Activated CD8-positive, alpha-beta T cell treated with anti-CD3 and anti-CD28 coated beads for 36 hours (primary cell): Measurements from ENCODE around the gene SPCS3. TPM values are rescaled to one million over a fixed set of nuclear protein-coding genes. Genes with fewer than 3 reads are reported as not detected.
"Not testable (repeated sequence)": the region's sequence is repeated elsewhere in the genome, so short reads cannot be mapped to it uniquely, and the experiment has no call there.

ENCODE experiments used
- ATAC-seq: fragments of 200-7000 bp; cut with Tn5 transposase; one replicate; pipeline ENCODE4 v1.10.0; 2021; ENCODE audit warnings: mild to moderate bottlenecking, moderate library complexity
- CTCF ChIA-PET: fragments of 350-600 bp; sonication (Branson Sonifier 250); formaldehyde crosslinking; loops from one replicate; lab custom pipeline; 2021; ENCODE audit warnings: antibody characterized with exemption; lab: Charles Lee
- POLR2A ChIA-PET: fragments of 350-600 bp; sonication (Branson Sonifier 250); formaldehyde crosslinking; loops from one replicate; lab custom pipeline; 2021; ENCODE audit warnings: antibody characterized with exemption; lab: Charles Lee
- DNase-seq: peaks from one replicate; pipeline ENCODE4 v3.0.0-alpha.2; 2020
- H3K27ac Mint-ChIP-seq: one replicate; pipeline ENCODE4 v1.8.0; 2021; ENCODE audit warnings: mild to moderate bottlenecking, mixed read lengths
- H3K27me3 Mint-ChIP-seq: one replicate; pipeline ENCODE4 v1.8.0; 2021; ENCODE audit warnings: mixed read lengths
- H3K36me3 Mint-ChIP-seq: one replicate; pipeline ENCODE4 v1.8.0; 2021; ENCODE audit warnings: low read depth, mixed read lengths
- H3K4me1 Mint-ChIP-seq: one replicate; pipeline ENCODE4 v1.8.0; 2021; ENCODE audit warnings: low read depth, mixed read lengths
- H3K4me3 Mint-ChIP-seq: one replicate; pipeline ENCODE4 v1.8.0; 2021; ENCODE audit warnings: mild to moderate bottlenecking, moderate library complexity, mixed read lengths
- H3K9me3 Mint-ChIP-seq: one replicate; pipeline ENCODE4 v1.8.0; 2021; ENCODE audit warnings: mixed read lengths
- intact Hi-C: fragments of 100-400 bp; cut with micrococcal nuclease; formaldehyde crosslinking; loops from one replicate; pipeline ENCODE4 v1.10.0; 2022
- total RNA-seq, 2 experiments: library from RNA; stranded (reverse); gene quantifications; one replicate each; pipeline ENCODE4 v1.2.3, GENCODE V29; 2021
- TF ChIP-seq, protein P1 (sequence below): fragments of 200-600 bp; IDR thresholded peaks from one replicate; pipeline ENCODE4 v1.8.0; 2022; ENCODE audit warnings: antibody characterized with exemption, mild to moderate bottlenecking

SPCS3 gene
- total RNA-seq, 2 experiments from 2014 or later, result 153 to 155 TPM

DNA sequence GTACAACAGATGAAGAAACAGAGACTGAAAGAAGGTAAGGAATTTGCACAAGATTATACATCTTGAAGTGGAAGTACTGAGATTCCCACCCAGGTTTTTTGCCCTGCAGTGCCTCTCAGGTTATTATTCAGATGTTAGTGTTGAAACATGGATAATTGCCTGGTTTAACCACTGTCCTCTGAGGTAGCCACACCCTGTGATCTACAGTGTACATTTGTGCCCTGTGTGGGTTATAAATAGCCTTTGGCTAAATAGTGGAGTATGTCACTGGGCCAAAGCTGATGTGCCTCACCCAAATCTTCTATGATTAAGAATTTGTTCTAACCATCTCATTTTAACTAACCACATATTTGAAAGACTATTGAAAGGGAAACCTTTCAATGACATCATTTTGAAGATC, 45.3 kb upstream of the SPCS3 start:
- Mint-ChIP-seq H3K4me1 (no peaks in the 10 kb centered on the region), H3K27me3 (peaks cover 24% of the 10 kb centered on the region), H3K36me3 (no peaks in the 10 kb centered on the region), H3K9me3 (no peaks in the 10 kb centered on the region), H3K4me3 (no peak overlapping the region), H3K27ac (no peak overlapping the region)
- intact Hi-C loops, result no loop called here
- CTCF ChIA-PET, result no interaction called here
- no peak for ATAC-seq
- POLR2A ChIA-PET, result no interaction called here
- TF ChIP-seq, protein P1, sequence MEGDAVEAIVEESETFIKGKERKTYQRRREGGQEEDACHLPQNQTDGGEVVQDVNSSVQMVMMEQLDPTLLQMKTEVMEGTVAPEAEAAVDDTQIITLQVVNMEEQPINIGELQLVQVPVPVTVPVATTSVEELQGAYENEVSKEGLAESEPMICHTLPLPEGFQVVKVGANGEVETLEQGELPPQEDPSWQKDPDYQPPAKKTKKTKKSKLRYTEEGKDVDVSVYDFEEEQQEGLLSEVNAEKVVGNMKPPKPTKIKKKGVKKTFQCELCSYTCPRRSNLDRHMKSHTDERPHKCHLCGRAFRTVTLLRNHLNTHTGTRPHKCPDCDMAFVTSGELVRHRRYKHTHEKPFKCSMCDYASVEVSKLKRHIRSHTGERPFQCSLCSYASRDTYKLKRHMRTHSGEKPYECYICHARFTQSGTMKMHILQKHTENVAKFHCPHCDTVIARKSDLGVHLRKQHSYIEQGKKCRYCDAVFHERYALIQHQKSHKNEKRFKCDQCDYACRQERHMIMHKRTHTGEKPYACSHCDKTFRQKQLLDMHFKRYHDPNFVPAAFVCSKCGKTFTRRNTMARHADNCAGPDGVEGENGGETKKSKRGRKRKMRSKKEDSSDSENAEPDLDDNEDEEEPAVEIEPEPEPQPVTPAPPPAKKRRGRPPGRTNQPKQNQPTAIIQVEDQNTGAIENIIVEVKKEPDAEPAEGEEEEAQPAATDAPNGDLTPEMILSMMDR, result no peak
- no peak for DNase-seq

DNA sequence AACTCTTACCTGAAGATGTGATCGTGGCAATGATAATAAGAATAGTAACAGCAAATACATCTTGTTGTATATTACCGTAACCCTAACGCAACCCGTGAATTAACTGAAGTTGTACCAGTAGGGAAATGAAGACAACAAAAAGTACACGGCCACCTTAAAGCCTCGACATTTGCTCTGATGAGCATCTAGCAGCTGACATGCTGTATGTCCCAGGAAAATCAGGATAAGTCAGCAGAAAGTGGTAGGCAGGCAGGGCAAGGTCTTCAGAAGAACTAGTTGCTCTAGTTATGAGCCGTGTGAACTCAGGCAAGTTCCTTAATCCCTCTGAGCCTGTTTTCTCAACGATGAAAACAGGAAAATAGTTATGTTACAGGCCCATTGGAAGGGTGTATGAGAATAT, 43.1 kb upstream of the SPCS3 start:
- no peaks in the 10 kb centered on the region for H3K4me1 Mint-ChIP-seq
- H3K36me3 Mint-ChIP-seq, result peaks cover 2% of the 10 kb centered on the region
- intact Hi-C loops, result no loop called here
- ChIA-PET CTCF (interaction anchor here (1.1 to 1.3 kb wide), 2 partner anchors 64 to 127 kb away, joined by 5 to 6 read pairs; no protein-coding TSS in a partner anchor), POLR2A (no interaction called here)
- no peak overlapping the region for H3K27ac Mint-ChIP-seq
- TF ChIP-seq, protein P1, result no peak
- no peak for ATAC-seq
- H3K27me3 Mint-ChIP-seq, result peaks cover 25% of the 10 kb centered on the region
- no peaks in the 10 kb centered on the region for H3K9me3 Mint-ChIP-seq
- DNase-seq, result no peak
- H3K4me3 Mint-ChIP-seq, result no peak overlapping the region

DNA sequence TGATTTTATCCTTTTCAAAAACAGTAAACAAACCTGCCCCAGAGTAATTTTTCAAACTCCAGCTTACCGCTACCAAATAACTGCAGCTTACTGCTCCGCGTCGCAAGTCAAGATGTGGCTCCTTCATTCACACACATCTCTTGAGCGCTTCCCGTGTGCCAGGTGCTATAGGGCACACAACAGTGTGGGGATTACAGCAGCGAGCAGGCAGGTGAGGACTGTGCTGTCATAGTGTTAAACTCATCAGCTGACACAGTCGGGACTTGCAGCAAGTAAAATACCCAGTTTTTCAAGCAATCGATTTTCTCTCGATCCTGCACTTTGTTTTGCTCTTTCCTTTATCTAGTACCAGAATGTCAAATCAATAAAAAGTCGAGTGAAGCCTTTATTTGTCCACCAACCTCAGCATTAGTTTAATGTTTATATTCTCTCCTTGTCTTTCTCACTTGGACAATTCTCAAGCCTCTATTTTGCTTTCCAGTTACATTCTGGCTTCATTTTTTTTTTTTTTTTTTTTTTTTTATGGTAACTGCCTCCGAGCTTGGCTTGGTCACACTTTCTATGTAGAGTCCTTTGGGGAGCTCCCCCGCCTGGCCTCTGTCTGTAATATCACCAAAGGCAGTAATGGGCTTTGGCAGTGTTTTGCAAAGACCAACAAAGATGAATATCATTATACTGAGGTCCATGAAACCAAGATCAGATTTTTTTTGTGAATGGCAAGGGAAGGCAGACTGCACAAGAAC, 42.4 kb upstream of the SPCS3 start:
- peaks cover 2% of the 10 kb centered on the region for H3K36me3 Mint-ChIP-seq
- POLR2A ChIA-PET, result no interaction called here
- H3K4me1 Mint-ChIP-seq, result no peaks in the 10 kb centered on the region
- ATAC-seq, result peak; percentile 47
- H3K27me3 Mint-ChIP-seq, result peaks cover 21% of the 10 kb centered on the region
- CTCF ChIA-PET, result interaction anchor here (1.1 kb wide), 1 partner anchor 127 kb away, joined by 5 read pairs; no protein-coding TSS in a partner anchor
- intact Hi-C loops, result no loop called here
- H3K27ac Mint-ChIP-seq, result no peak overlapping the region
- TF ChIP-seq, protein P1, result no peak
- no peaks in the 10 kb centered on the region for H3K9me3 Mint-ChIP-seq
- peak; percentile 44 for DNase-seq
- no peak overlapping the region for H3K4me3 Mint-ChIP-seq

DNA sequence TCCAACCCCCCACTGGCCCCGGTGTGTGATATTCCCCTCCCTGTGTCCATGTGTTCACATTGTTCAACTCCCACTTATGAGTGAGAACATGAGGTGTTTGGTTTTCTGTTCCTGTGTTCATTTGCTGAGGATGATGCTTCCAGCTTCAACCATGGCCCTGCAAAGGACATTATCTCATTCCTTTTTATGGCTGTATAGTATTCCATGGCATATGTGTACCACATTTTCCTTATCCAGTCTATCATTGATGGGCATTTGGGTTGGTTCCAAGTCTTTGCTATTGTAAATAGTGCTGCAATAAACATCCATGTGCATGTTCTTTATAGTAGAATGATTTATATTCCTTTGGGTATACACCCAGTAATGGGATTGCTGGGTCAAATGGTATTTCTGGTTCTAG, 40.2 kb upstream of the SPCS3 start:
- DNase-seq, H3K36me3 Mint-ChIP-seq, CTCF ChIA-PET, ATAC-seq, H3K9me3 Mint-ChIP-seq, H3K4me3 Mint-ChIP-seq, H3K4me1 Mint-ChIP-seq, H3K27ac Mint-ChIP-seq, intact Hi-C loops, POLR2A ChIA-PET: not testable (repeated sequence)
- peaks cover 17% of the 10 kb centered on the region for H3K27me3 Mint-ChIP-seq

DNA sequence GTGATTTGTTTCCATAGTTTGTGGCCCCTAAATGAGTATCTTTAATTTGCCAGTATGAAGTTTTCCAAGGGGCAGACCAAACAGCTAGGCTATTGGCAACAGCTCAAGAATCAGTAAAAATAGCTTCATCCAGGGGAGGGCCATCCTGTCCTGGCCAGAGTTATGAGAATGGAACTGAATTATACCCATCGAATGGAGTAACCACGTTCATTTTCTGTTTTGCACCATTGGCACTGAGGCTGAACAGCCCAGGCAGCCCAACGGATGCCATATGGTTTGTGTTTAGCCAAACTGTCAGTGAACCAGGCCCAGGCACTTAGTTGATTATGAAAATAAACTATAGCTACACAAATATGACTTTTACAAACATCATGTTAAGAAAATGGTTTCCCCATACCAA, 33.0 kb upstream of the SPCS3 start:
- no peaks in the 10 kb centered on the region for H3K4me1 Mint-ChIP-seq
- H3K27ac Mint-ChIP-seq, result no peak overlapping the region
- H3K9me3 Mint-ChIP-seq, result no peaks in the 10 kb centered on the region
- H3K27me3 Mint-ChIP-seq, result peaks cover 2% of the 10 kb centered on the region
- H3K4me3 Mint-ChIP-seq, result no peak overlapping the region
- TF ChIP-seq, protein P1, result no peak
- CTCF ChIA-PET, result no interaction called here
- H3K36me3 Mint-ChIP-seq, result no peaks in the 10 kb centered on the region
- DNase-seq (no peak), ATAC-seq (no peak)
- POLR2A ChIA-PET, result no interaction called here
- intact Hi-C loops, result no loop called here
